ENCODE data around the gene BAIAP2L2. TPM values are rescaled to one million over a fixed set of nuclear protein-coding genes. Genes with fewer than 3 reads are reported as not detected.

BAIAP2L2 gene
- polyA plus RNA-seq, 1 donor from 2014 or later, result 2.3 TPM

DNA sequence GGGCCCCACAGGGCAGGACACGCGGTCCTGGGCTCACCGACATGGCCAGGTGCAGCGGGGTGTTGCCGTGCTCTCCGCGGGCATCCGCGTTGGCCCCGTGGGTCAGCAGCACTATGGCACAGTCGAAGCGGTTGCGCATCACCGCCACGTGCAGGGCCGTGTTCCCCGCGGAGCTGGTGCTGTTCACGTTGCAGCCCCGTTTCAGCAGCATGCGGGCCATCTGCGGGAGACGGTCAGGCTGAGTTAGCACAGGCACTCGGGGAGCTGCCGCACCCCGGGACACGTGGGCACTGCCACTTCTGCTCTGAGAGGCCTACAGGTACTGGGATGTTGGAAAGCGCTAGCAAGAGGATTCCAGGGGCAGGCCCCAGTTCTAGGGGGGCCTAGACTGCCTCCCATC lies 22.3 kb upstream of the BAIAP2L2 start:
- Histone ChIP-seq H3K9me2 (ENCODE audit: insufficient read depth, low read length) (no peaks in the 10 kb centered on the region), H3K79me2 (replicated peaks; ENCODE audit: insufficient read depth, low read length) (no peaks in the 10 kb centered on the region), H3K4me3 (ENCODE audit: low read length) (no peak overlapping the region), H4K20me1 (ENCODE audit: insufficient read depth) (no peaks in the 10 kb centered on the region), H3K4me2 (ENCODE audit: low read length) (no peak overlapping the region), H3K9me3 (ENCODE audit: low read length) (no peaks in the 10 kb centered on the region), H3K36me3 (ENCODE audit: insufficient read depth, low read length) (no peaks in the 10 kb centered on the region), H3K27me3 (ENCODE audit: insufficient read depth, low read depth, low read length) (no peaks in the 10 kb centered on the region), H2AFZ (ENCODE audit: low read depth, low read length) (no peak overlapping the region), H3F3A (ENCODE audit: insufficient read depth, low read length, poor library complexity, severe bottlenecking) (no peaks in the 10 kb centered on the region), H3K9ac (ENCODE audit: low read length) (no peak overlapping the region), H3K27ac (ENCODE audit: low read length) (no peak overlapping the region)
- TF ChIP-seq CTCF (IDR thresholded peaks at IDR 0.05; ENCODE audit: poor library complexity, severe bottlenecking) (no peak), POLR2AphosphoS5 (IDR thresholded peaks at IDR 0.05) (no peak), RAD21 (conservative IDR thresholded peaks at IDR 0.05) (no peak), MXI1 (conservative IDR thresholded peaks at IDR 0.05; ENCODE audit: poor library complexity, severe bottlenecking) (no peak), EP300 (conservative IDR thresholded peaks at IDR 0.05; ENCODE audit: poor library complexity, severe bottlenecking) (no peak), EZH2 (IDR thresholded peaks at IDR 0.05; ENCODE audit: borderline replicate concordance, insufficient read depth, low read length, poor library complexity, severe bottlenecking) (no peak)

DNA sequence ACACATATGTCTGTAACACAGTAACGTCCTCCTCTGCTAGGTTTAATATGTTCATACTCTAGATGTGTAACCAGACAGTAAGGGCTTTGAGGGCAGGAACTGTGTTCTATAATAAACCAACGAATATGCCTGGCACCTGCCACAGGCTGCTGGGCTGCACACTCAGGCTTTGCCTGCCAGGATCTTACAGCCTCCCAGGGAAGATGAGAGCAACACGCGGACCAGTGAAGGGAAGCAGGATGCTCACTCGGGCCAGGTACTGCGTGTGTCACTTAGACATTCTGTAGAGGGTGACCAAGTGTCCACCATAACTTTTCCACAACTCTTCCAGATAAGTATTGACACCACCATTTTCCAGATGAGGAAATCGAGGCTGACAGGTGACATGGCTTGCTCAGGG lies 21.7 kb upstream of the BAIAP2L2 start:
- TF ChIP-seq REST (IDR thresholded peaks at IDR 0.05; ENCODE audit: borderline replicate concordance) (no peak), TAF1 (IDR thresholded peaks at IDR 0.05; ENCODE audit: low read depth) (no peak), EP300 (conservative IDR thresholded peaks at IDR 0.05; ENCODE audit: poor library complexity, severe bottlenecking) (no peak)
- no peaks in the 10 kb centered on the region for H3K36me3 ChIP-seq (ENCODE audit: insufficient read depth, low read length)
- no peaks in the 10 kb centered on the region for H3K27me3 ChIP-seq (ENCODE audit: insufficient read depth, low read depth, low read length)

DNA sequence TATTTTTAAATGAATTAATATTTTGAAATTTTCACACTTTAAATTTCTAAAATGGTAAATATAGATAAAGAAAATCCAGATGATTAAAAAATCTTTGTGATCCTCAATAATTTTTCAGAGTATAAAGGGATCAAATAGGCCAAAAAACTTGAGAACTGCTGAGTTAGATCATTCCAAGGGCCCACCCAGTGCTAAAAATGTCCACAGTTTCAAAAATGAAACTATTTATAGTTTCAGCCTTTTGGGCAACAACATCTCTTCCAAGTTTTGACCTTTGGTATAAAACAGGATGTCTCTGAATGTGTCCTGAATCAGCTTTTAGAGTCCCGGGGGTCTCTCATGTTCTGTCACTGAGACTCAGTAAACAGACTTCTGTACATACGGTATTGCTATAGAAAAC lies 20.9 kb upstream of the BAIAP2L2 start:
- Histone ChIP-seq H3K4me2 (ENCODE audit: low read length) (no peak overlapping the region), H3K9me3 (ENCODE audit: low read length) (no peaks in the 10 kb centered on the region), H3K27me3 (ENCODE audit: insufficient read depth, low read depth, low read length) (no peaks in the 10 kb centered on the region), H3K9ac (ENCODE audit: low read length) (no peak overlapping the region), H3F3A (ENCODE audit: insufficient read depth, low read length, poor library complexity, severe bottlenecking) (no peaks in the 10 kb centered on the region), H3K4me3 (ENCODE audit: low read length) (no peak overlapping the region), H3K36me3 (ENCODE audit: insufficient read depth, low read length) (no peaks in the 10 kb centered on the region), H3K79me2 (replicated peaks; ENCODE audit: insufficient read depth, low read length) (no peaks in the 10 kb centered on the region), H2AFZ (ENCODE audit: low read depth, low read length) (no peak overlapping the region), H3K9me2 (ENCODE audit: insufficient read depth, low read length) (no peaks in the 10 kb centered on the region), H3K27ac (ENCODE audit: low read length) (no peak overlapping the region), H4K20me1 (ENCODE audit: insufficient read depth) (no peaks in the 10 kb centered on the region)
- no peak for TF ChIP-seq POLR2AphosphoS5 (IDR thresholded peaks at IDR 0.05)
- no peak for TF ChIP-seq REST (IDR thresholded peaks at IDR 0.05; ENCODE audit: borderline replicate concordance)

More for the DNA sequence above, 21.7 kb upstream of the BAIAP2L2 start:
- no peaks in the 10 kb centered on the region for H3K9me3 ChIP-seq (ENCODE audit: low read length)
- H2AFZ ChIP-seq (ENCODE audit: low read depth, low read length), result no peak overlapping the region
- no peak overlapping the region for H3K9ac ChIP-seq (ENCODE audit: low read length)
- H3K4me2 ChIP-seq (ENCODE audit: low read length), result no peak overlapping the region
- no peak overlapping the region for H3K4me3 ChIP-seq (ENCODE audit: low read length)
- H3K27ac ChIP-seq (ENCODE audit: low read length), result no peak overlapping the region
- H3K79me2 ChIP-seq (replicated peaks; ENCODE audit: insufficient read depth, low read length), result no peaks in the 10 kb centered on the region
- no peaks in the 10 kb centered on the region for H4K20me1 ChIP-seq (ENCODE audit: insufficient read depth)
- no peaks in the 10 kb centered on the region for H3K9me2 ChIP-seq (ENCODE audit: insufficient read depth, low read length)
- no peaks in the 10 kb centered on the region for H3F3A ChIP-seq (ENCODE audit: insufficient read depth, low read length, poor library complexity, severe bottlenecking)

Data from neural cell (in vitro differentiated cells).